K562 (cell line): ENCODE data around the gene THOC5. TPM values are rescaled to one million over a fixed set of nuclear protein-coding genes. Genes with fewer than 3 reads are reported as not detected.

ENCODE experiments used
- ATAC-seq: fragments of 200-7000 bp; cut with Tn5 transposase; 3 replicates; pipeline ENCODE4 v1.9.1; 2020; ENCODE audit warnings: moderate library complexity
- BruUV-seq: library from RNA; stranded (reverse); fragments of 400-500 nt; replicated peaks from 2 replicates; lab custom pipeline; 2021; lab: Mats Ljungman, UMichigan
- CTCF ChIA-PET: fragments of 300-600 bp; formaldehyde crosslinking; extraction: SDS; loops from one replicate; lab custom pipeline; 2021; ENCODE audit warnings: low intra/inter-chr PET ratio; lab: Yijun Ruan, JAX
- POLR2A ChIA-PET: fragments of 300-600, 350-650 bp; sonication (Branson Sonifier 250); formaldehyde crosslinking; extraction: SDS; loops from one replicate; lab custom pipeline; 2021; ENCODE audit warnings: antibody characterized with exemption, inconsistent platforms; lab: Yijun Ruan, JAX
- DNase-seq, 4 experiments: peaks; one replicate each; pipeline versions ENCODE4 v3.0.0 to v3.0.0-alpha.2; 2011 to 2018; ENCODE audit warnings: low spot score in 3 of 4, mixed read lengths in 3 of 4; ENCODE audit errors: extremely low read depth in 1 of 4
- FAIRE-seq: peaks from 2 replicates; lab custom pipeline; 2011; peaks lifted over from hg19 to GRCh38; lab: Jason Lieb, UNC
- H2AFZ ChIP-seq: 2 replicates; pipeline ENCODE4 v1.6.0; 2011; ENCODE audit warnings: low read depth, low read length, control low read depth, inconsistent platforms
- H3K27ac ChIP-seq: fragments of 200-600 bp; 3 replicates; pipeline ENCODE4 v1.8.0; 2011; ENCODE audit warnings: low read depth, mild to moderate bottlenecking, control low read depth, inconsistent platforms, low read length, moderate library complexity, mixed read lengths; ENCODE audit errors: extremely low read depth
- H3K27me3 ChIP-seq, 2 experiments: fragments of 300-600 bp in 1 of 2; 2 replicates in 1 of 2; 3 replicates in 1 of 2; pipeline versions ENCODE4 v1.6.0 to v1.8.0; 2011; ENCODE audit warnings: inconsistent platforms in 2 of 2, low read length in 2 of 2, mild to moderate bottlenecking in 1 of 2, mixed read lengths in 1 of 2, moderate library complexity in 1 of 2; ENCODE audit not compliant: control insufficient read depth in 2 of 2, insufficient read depth in 2 of 2
- H3K36me3 ChIP-seq: fragments of 300-600 bp; 3 replicates; pipeline ENCODE4 v1.8.0; 2011; ENCODE audit warnings: mild to moderate bottlenecking, low read length, inconsistent platforms; ENCODE audit not compliant: control insufficient read depth, insufficient read depth
- H3K4me1 ChIP-seq, 2 experiments: fragments of 200-600 bp in 1 of 2; replicated peaks in 1 of 2; 2 replicates in 1 of 2; 3 replicates in 1 of 2; pipeline versions ENCODE4 v1.5.1 to v1.8.0; 2011; ENCODE audit warnings: inconsistent platforms in 2 of 2, low read length in 2 of 2, mild to moderate bottlenecking in 1 of 2, mixed read lengths in 1 of 2, moderate library complexity in 1 of 2; ENCODE audit not compliant: control insufficient read depth in 2 of 2, insufficient read depth in 2 of 2
- H3K4me2 ChIP-seq: 2 replicates; pipeline ENCODE4 v1.6.1; 2011; ENCODE audit warnings: low read length, control low read depth, inconsistent platforms, mixed read lengths; ENCODE audit not compliant: insufficient read depth
- H3K4me3 ChIP-seq: fragments of 200-600 bp; sonication (generic), shearing (Covaris generic); 2 replicates; pipeline ENCODE4 v1.5.1; 2016; ENCODE audit warnings: control low read depth, inconsistent platforms
- H3K79me2 ChIP-seq: fragments of 200-600 bp; 3 replicates; pipeline ENCODE4 v1.8.0; 2011; ENCODE audit warnings: low read length, inconsistent platforms; ENCODE audit not compliant: control insufficient read depth, insufficient read depth
- H3K9ac ChIP-seq, 2 experiments: 2 replicates each; pipeline versions ENCODE4 v1.6.0 to v1.6.1; 2011; ENCODE audit warnings: low read depth in 2 of 2, low read length in 2 of 2, control low read depth in 1 of 2, inconsistent platforms in 1 of 2, mild to moderate bottlenecking in 1 of 2, mixed read lengths in 1 of 2; ENCODE audit not compliant: insufficient read depth in 1 of 2
- H3K9me1 ChIP-seq: one replicate; pipeline ENCODE4 v1.6.0; 2011; ENCODE audit warnings: inconsistent platforms, mild to moderate bottlenecking, low read length, moderate library complexity; ENCODE audit not compliant: control insufficient read depth, insufficient read depth
- H3K9me3 ChIP-seq: replicated peaks from 2 replicates; pipeline ENCODE4 v1.5.1; 2011; ENCODE audit warnings: low read depth, low read length, inconsistent platforms; ENCODE audit not compliant: control insufficient read depth, insufficient read depth
- H4K20me1 ChIP-seq: replicated peaks from 2 replicates; pipeline ENCODE4 v1.6.1; 2011; ENCODE audit warnings: low read length, inconsistent platforms, mixed read lengths; ENCODE audit not compliant: control insufficient read depth, insufficient read depth
- CBX1 ChIP-seq: sonication (generic); IDR thresholded peaks from 2 replicates; pipeline ENCODE4 v1.6.1; 2016; ENCODE audit warnings: antibody characterized with exemption, low read depth, mild to moderate bottlenecking
- CCNT2 ChIP-seq: IDR thresholded peaks from 2 replicates; pipeline ENCODE4 v1.6.1; 2011; ENCODE audit warnings: borderline replicate concordance, low read depth, mild to moderate bottlenecking, moderate library complexity, mixed read lengths, low read length; ENCODE audit not compliant: insufficient read length; ENCODE audit errors: extremely low read depth
- DMBX1 ChIP-seq: fragments of 250-450 bp; sonication (Bioruptor Pico); IDR thresholded peaks from 2 replicates; pipeline ENCODE4 v1.8.0; 2022; ENCODE audit warnings: inconsistent platforms, mild to moderate bottlenecking, moderate library complexity, borderline replicate concordance
- MED1 ChIP-seq: sonication (generic); formaldehyde crosslinking; IDR thresholded peaks from 2 replicates; pipeline ENCODE4 v1.8.1; 2023; ENCODE audit warnings: missing genetic modification reagents, borderline replicate concordance
- PTRF ChIP-seq: fragments of 450-650 bp; IDR thresholded peaks from 2 replicates; pipeline ENCODE4 v1.6.1; 2016; ENCODE audit warnings: mild to moderate bottlenecking, missing genetic modification characterization, missing compliant biosample characterization
- SMARCB1 ChIP-seq: IDR thresholded peaks from 2 replicates; pipeline ENCODE4 v1.6.1; 2011; ENCODE audit warnings: improper control_type of control experiment, low read depth; ENCODE audit not compliant: insufficient read length
- ZBTB1 ChIP-seq: sonication (generic); formaldehyde crosslinking; IDR thresholded peaks from 2 replicates; pipeline ENCODE4 v1.8.1; 2023; ENCODE audit warnings: missing genetic modification reagents, low read depth, mild to moderate bottlenecking, borderline replicate concordance
- ZNF124 ChIP-seq: sonication (generic); formaldehyde crosslinking; IDR thresholded peaks from 2 replicates; pipeline ENCODE4 v1.8.1; 2022; ENCODE audit warnings: missing genetic modification reagents
- ZNF644 ChIP-seq: fragments of 200-800 bp; sonication (Bioruptor generic); IDR thresholded peaks from 2 replicates; pipeline ENCODE4 v1.6.1; 2016; ENCODE audit warnings: low read depth, missing genetic modification characterization, missing compliant biosample characterization
- WGBS: fragments of 100-300 bp; shearing (Covaris generic); methylation state at CpG from one replicate; pipeline ENCODE4 v1.1.6; 2016; ENCODE audit warnings: low coverage, mixed read lengths; ENCODE audit not compliant: insufficient coverage; ENCODE audit errors: missing lambda C conversion rate; 5-methylcytosine and 5-hydroxymethylcytosine counted together
- in situ Hi-C: fragments of 300-500 bp; cut with MboI; formaldehyde crosslinking; loops from 4 replicates; pipeline ENCODE4 v1.15.0; 2018; ENCODE audit warnings: inconsistent platforms, mixed read lengths
- intact Hi-C: fragments of 100-400 bp; cut with micrococcal nuclease; formaldehyde crosslinking; loops from 2 replicates; pipeline ENCODE4 v1.14.2; 2022
- polyA plus RNA-seq, 8 experiments: library from polyadenylated mRNA; depleted of rRNA in 4 of 8; stranded (reverse) in 5 of 8; unstranded in 3 of 8; fragments of >200 nt; fragmentation: Nextera tagmentation in 2 of 8; fragmentation: Illumina TruSeq in 1 of 8; extraction: Ambion mirVana in 2 of 8; extraction: Trizol in 1 of 8; gene quantifications; 2 replicates each; pipeline versions ENCODE4 v1.2.1 to v1.2.3, GENCODE V29; 2011 to 2014; ENCODE audit warnings: inconsistent platforms in 1 of 8, missing spikeins in 1 of 8
- total RNA-seq, 7 experiments: library from RNA; depleted of rRNA in 6 of 7; stranded (reverse); fragments of >200 nt in 6 of 7; fragmentation: Illumina TruSeq in 2 of 7; extraction: Trizol in 2 of 7; gene quantifications; 2 replicates each; pipeline versions ENCODE4 v1.2.1 to v1.2.3, GENCODE V29; 2011 to 2021; ENCODE audit warnings: low replicate concordance in 1 of 7
- TF ChIP-seq, protein P1 (sequence below): fragments of 250-450 bp; sonication (Bioruptor Pico); IDR thresholded peaks from 2 replicates; pipeline ENCODE4 v1.4.0; 2020
- TF ChIP-seq, protein P2 (sequence below): fragments of 450-650 bp; IDR thresholded peaks from 2 replicates; pipeline ENCODE4 v1.6.1; 2016; ENCODE audit warnings: mild to moderate bottlenecking

Gene THOC5
- total and polyA plus RNA-seq, 9 of the 15 experiments (the other 6 are each of a cell fraction or from before 2014, with no cell fraction given) = 45.3 to 96.5 (median 51.4) TPM

DNA sequence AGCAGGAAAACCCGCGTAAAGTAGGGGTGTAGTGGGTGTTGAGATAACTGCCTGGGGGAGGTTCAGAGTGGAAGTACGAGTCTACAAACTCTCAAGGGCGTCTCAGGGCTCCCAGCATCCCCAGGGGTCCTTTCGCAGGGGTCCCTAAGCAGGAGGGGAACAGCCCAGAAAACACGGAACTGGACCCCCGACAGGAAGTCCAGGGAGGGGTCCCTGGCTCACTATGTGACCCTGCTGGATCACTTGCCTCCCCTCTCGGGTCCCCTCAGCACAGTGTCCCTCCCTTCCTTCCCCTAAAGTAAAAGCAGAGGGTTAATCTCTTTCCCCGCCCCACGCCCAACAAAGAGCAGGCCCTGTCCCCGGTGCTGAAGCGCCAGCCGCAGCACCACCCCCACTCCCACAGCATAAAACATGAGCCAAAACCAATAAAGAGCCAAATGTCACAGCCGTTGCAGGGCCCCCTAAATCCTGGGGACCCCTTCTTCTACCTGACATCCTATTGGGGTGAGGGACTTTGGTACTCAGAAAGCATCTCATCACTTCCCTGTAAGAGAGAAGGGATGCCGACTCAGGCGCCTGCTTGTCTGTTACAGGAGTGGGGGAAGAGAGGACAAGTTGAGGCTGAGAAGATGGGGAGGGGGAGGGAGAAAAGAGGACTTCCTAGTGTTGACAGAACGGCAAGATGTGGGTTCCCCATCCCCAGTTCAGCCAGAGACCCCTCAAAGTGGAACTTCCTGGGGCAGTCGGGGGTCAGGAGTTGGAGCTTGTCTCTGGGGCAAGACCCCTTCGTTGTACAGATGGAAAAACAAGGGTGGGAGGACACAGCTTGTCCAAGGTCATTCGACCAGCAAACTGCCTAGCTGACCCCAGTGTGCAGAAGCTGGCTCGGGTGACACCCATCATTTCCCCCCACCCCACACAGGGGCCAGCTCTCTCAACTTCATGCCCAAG is 75.0 kb downstream of the THOC5 start:
- Histone ChIP-seq H3K27ac (no peak overlapping the region), H3K4me1 (peaks cover 21 to 48% of the 10 kb centered on the region in 2 experiments; a peak in 4 of 5 replicates), H3K4me3 (no peak overlapping the region), H3K4me2 (no peak overlapping the region; the same call in none of the 2 replicates), H3K9me1 (peaks cover 10% of the 10 kb centered on the region), H3K9ac (peak overlapping the region in 1 of 2 experiments; percentile 61; a peak in 1 of 4 replicates), H3K9me3 (no peaks in the 10 kb centered on the region), H3K27me3 (no peaks in the 10 kb centered on the region), H4K20me1 (peaks cover 19% of the 10 kb centered on the region; the same call in 1 of the 2 replicates), H3K79me2 (peaks cover 42% of the 10 kb centered on the region), H3K36me3 (peaks cover 11% of the 10 kb centered on the region; the same call in 1 of the 3 replicates), H2AFZ (no peak overlapping the region)
- 10% methylated on average over 15 of the region's 21 CpGs for WGBS
- in situ Hi-C loops = no loop called here
- intact Hi-C loops = no loop called here
- ChIA-PET CTCF (no interaction called here), POLR2A (interaction anchor here (0.6 kb wide), 1 partner anchor 1629 kb away, joined by 3 read pairs; no protein-coding TSS in a partner anchor)
- peak; percentile 65 for FAIRE-seq
- DNase-seq = peak; percentile 53 to 67 (median 56)
- peak; percentile 69 for ATAC-seq
- no TSS peak for BruUV-seq
- TF ChIP-seq CCNT2 (no peak), PTRF (no peak), DMBX1 (0 out of 2 replicates have a peak, but pooled peaks have one; percentile 19), ZBTB1 (CRISPR knock-in tag) (0 out of 2 replicates have a peak, but pooled peaks have one; percentile 38), ZNF124 (no peak), ZNF644 (0 out of 2 replicates have a peak, but pooled peaks have one; percentile 15), MED1 (CRISPR knock-in tag) (no peak), SMARCB1 (no peak), CBX1 (no peak)
- TF ChIP-seq, protein P1, sequence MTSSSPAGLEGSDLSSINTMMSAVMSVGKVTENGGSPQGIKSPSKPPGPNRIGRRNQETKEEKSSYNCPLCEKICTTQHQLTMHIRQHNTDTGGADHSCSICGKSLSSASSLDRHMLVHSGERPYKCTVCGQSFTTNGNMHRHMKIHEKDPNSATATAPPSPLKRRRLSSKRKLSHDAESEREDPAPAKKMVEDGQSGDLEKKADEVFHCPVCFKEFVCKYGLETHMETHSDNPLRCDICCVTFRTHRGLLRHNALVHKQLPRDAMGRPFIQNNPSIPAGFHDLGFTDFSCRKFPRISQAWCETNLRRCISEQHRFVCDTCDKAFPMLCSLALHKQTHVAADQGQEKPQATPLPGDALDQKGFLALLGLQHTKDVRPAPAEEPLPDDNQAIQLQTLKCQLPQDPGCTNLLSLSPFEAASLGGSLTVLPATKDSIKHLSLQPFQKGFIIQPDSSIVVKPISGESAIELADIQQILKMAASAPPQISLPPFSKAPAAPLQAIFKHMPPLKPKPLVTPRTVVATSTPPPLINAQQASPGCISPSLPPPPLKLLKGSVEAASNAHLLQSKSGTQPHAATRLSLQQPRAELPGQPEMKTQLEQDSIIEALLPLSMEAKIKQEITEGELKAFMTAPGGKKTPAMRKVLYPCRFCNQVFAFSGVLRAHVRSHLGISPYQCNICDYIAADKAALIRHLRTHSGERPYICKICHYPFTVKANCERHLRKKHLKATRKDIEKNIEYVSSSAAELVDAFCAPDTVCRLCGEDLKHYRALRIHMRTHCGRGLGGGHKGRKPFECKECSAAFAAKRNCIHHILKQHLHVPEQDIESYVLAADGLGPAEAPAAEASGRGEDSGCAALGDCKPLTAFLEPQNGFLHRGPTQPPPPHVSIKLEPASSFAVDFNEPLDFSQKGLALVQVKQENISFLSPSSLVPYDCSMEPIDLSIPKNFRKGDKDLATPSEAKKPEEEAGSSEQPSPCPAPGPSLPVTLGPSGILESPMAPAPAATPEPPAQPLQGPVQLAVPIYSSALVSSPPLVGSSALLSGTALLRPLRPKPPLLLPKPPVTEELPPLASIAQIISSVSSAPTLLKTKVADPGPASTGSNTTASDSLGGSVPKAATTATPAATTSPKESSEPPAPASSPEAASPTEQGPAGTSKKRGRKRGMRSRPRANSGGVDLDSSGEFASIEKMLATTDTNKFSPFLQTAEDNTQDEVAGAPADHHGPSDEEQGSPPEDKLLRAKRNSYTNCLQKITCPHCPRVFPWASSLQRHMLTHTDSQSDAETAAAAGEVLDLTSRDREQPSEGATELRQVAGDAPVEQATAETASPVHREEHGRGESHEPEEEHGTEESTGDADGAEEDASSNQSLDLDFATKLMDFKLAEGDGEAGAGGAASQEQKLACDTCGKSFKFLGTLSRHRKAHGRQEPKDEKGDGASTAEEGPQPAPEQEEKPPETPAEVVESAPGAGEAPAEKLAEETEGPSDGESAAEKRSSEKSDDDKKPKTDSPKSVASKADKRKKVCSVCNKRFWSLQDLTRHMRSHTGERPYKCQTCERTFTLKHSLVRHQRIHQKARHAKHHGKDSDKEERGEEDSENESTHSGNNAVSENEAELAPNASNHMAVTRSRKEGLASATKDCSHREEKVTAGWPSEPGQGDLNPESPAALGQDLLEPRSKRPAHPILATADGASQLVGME (CRISPR knock-in tag) = no peak
- TF ChIP-seq, protein P2, sequence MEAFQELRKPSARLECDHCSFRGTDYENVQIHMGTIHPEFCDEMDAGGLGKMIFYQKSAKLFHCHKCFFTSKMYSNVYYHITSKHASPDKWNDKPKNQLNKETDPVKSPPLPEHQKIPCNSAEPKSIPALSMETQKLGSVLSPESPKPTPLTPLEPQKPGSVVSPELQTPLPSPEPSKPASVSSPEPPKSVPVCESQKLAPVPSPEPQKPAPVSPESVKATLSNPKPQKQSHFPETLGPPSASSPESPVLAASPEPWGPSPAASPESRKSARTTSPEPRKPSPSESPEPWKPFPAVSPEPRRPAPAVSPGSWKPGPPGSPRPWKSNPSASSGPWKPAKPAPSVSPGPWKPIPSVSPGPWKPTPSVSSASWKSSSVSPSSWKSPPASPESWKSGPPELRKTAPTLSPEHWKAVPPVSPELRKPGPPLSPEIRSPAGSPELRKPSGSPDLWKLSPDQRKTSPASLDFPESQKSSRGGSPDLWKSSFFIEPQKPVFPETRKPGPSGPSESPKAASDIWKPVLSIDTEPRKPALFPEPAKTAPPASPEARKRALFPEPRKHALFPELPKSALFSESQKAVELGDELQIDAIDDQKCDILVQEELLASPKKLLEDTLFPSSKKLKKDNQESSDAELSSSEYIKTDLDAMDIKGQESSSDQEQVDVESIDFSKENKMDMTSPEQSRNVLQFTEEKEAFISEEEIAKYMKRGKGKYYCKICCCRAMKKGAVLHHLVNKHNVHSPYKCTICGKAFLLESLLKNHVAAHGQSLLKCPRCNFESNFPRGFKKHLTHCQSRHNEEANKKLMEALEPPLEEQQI = peak; percentile 22; the same call in 1 of the 2 replicates
